Occipital lobe (tissue), 2 donors: ENCODE measurements around the gene SLC13A5. TPM values are rescaled to one million over a fixed set of nuclear protein-coding genes. Genes with fewer than 3 reads are reported as not detected.
"Not testable (repeated sequence)": the region's sequence is repeated elsewhere in the genome, so short reads cannot be mapped to it uniquely, and the experiment has no call there.

Experiments
- DNase-seq: peaks from one replicate; lab custom pipeline; 2025; lab: John Stamatoyannopoulos, UW
- total RNA-seq: library from RNA; depleted of rRNA; stranded (reverse); fragments of >200 nt; gene quantifications from one replicate; pipeline ENCODE4 v1.2.3, GENCODE V29; 2014

The SLC13A5 gene
- total RNA-seq, 1 donor from 2014 or later, result not detected

- DNase-seq, result no peak
These were observed 2.0 kb downstream of the SLC13A5 start for GRCh38 chr17:6711081-6711674.

GRCh38 chr17:6710317-6710716, 2.9 kb downstream of the SLC13A5 start:
- no peak for DNase-seq

- no peak for DNase-seq
These were observed 4.7 kb downstream of the SLC13A5 start for GRCh38 chr17:6708357-6708961.

DNA sequence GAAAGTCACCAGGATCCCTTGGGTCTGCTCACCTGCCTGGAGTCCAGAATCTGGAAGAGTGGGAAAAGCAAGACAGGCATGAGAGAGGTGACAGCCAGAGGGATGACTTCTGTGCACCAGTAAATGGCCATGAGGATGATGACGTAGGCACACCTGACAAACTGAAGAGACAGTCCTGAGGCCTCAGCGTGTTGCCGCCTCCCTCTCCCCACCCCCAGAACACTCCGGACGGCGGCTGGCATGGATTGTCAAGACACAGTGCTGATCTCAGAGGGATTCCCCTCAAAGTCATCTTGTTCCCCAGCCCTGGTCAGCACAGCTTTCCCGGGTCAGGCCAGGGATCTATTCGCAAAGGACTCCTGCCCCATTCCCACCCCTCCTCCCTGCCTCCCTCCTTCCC, 6.2 kb downstream of the SLC13A5 start:
- DNase-seq, result no peak

GRCh38 chr17:6706499-6706898, 6.7 kb downstream of the SLC13A5 start:
- DNase-seq, result no peak

DNA sequence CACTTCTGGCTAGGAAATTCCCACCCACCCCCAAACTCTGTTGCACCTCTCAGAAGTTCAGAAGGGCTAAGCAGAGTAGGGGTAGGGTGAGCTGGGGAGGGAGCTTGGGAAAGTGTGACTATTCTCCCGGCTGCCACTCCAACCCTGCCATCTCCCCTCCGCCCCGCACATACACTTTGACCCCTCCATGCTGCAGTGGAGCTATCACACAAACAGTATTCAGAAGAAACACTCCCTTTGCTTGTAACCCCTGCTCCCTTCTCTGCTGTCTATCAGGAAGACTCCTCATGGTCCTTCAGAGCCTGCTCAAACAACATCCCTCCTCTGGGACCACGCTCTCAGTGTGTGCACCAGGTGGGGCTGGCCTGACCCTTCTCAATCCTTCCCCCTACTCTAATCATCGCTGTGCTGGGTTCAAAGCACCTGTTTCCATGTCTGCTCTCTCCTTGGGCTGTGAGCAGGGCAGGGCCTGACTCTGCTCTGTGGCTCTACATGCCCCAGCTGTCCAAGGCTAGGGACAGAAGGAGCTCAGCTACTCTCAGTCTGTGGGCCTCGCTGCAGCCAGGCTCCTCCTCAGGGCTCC, 8.6 kb downstream of the SLC13A5 start:
- DNase-seq, result no peak

GRCh38 chr17:6703751-6704150, 9.4 kb downstream of the SLC13A5 start:
- no peak for DNase-seq

DNA sequence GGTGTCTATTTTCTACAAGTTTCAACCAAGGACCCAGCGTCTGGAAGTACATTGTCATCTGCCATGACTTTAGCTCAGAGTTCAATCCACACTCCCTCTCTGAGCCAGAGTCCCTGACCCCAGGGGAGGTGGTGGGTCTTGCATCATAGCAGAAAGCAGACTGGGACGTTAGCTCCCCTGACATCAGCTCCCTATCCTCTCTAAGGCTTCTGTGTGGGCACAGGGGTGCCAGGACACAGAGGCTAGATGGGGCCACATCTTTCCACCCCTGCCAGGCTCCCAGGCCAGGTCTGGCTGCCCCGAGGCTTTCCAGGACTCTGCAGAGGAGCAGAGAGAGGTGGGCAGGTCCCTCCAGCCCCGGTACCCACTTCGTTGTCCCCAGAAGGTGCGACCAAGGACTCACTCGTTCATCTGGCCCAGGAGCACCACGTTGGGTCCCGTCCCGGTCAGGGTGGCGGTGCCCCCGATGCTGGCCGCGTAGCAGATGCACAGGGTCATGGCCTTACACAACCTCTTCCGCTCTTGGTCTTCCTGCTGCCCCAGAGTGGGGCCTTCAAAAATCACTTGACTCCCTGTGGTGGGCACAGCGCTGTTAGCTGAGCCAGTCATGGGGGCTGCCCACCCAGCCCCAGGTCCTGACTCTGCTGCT, 10.5 kb downstream of the SLC13A5 start:
- no peak for DNase-seq

DNA sequence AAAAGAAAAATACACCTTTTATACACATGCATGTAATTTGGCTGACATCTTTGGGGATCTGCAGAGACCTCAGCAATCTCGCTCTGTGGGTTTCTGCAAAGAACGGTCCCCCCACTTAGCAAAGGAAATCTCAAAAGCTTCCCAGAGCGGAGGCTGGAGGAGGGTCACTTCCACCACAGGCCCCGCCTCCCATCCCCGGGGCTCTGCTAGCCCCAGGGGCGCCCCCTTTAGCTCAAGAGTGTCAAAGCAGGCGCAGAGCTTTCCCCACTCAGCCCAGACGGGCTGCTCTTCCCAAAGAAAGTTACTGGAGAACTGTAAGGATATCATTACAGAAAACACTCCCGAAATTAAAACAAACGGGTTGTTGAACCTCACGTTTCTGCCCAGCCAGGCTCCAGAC, 11.4 kb downstream of the SLC13A5 start:
- DNase-seq, result no peak

DNA sequence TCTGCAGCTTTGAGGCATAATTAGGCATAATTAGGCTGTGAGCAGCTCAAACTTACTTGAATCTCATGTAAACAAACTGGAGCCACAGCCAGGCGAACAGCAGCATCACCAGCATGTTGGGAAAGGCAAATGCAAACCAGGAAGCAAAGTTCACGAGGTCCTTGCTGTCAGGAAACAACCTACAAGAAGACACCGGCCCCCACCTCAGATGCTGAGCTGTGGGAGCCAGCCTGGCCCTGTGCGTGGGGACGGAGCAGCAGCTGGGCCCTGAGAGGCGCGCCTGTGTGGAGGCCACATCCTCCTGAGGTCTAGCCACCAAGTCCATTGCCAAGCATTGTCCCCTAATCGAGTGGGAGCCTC, 12.2 kb downstream of the SLC13A5 start:
- no peak for DNase-seq

DNA sequence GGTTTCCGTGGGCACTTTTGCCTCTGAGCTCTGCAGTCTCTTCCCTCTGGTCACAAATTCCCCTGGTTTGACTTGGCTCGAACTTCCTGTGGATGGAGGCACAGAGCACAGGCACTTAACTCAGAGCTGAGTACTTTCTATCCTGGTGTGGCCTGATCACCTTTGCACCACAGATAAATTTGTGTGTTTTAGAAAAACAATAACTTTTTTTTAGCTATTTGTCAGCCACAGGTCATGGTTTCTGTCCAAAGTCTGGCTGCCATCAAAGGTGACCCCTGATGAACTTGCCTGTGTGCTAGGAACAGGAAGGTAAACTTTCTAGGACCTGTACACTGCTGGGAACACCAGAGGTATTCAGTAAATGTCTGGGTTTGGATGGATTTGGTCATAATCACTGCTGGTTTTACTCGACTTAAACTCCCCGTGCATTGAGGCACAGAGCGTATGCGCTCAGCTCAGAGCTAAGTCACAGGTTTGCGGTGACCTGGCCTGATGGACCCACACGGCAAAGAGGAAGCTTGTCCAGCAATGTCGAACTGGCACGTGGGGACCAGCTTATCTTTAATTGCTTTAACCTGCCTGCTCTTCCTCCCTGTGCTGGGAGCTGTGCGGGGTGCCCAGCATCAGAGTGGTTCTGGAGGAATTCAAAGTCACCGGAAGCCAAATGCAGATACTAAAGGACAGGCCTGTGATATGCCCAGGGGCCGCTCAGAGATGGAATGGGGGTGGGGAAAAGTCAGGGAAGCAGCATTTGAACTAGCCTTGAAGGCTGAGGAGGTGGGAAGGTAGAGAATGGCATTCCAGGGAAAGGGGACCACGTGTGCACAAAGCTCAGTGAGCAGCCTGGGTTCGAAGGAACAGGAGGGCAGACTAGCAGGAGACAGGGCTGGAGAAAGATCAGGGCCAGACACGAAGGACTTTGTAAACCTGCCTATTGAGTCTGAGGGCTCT, 12.9 kb downstream of the SLC13A5 start:
- DNase-seq, result no peak

DNA sequence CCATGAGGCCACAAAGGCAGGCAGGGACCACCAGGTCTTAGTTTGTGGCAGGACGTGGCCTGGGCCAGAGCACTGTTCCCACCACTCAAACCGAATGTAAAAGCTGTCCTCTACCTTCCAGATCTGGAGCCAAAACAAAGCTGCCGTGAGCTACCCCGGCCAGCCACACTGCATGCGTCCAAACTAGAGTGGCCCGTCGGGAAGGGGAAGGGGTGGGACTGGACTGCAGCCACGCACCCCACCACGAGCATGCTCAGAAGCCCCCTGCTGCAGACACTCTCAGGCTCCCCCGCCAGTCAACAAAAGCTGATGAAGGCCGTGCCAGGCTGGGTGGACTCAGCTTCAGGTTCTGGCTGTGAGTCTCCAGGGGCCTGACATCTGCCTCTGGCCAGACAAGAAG, 15.2 kb downstream of the SLC13A5 start:
- DNase-seq, result no peak

DNA sequence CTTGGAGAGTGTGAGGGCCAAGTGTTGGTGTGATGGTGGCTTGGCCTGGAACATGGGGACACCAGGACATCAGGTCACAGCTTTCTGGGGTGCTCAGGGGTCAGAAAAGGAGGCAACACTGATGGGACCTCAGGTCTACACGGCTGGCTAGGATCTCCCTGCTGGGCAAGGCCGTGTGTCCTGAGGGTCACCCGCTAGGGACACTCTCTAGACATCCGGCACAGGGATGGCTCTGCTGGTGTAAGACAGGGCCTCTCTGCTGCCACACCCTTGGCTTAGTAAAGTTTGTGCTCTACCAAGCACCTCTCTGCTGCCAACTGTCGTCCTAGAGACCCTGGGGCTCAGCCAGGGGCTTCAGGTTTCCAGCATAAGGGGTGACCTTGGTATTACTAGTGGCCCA, 16.3 kb downstream of the SLC13A5 start:
- no peak for DNase-seq

DNA sequence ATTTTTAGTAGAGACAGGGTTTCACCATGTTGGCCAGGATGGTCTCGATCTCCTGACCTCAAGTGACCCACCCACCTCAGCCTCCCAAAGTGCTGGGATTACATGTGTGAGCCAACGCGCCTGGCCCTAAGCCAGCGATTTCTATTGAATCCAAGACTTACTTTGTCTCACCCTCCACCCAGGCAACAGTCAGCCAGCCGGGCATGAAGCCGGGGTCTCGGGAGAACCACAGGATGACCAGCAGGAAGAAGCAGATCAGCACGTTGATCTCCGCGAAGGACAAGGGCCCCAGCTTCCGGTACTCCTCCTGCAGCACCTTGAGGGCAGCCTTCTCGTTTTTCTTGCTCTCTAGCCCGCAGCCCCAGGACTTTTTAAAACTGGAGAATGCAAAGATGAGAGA, 17.6 kb downstream of the SLC13A5 start:
- DNase-seq, result no peak

DNA sequence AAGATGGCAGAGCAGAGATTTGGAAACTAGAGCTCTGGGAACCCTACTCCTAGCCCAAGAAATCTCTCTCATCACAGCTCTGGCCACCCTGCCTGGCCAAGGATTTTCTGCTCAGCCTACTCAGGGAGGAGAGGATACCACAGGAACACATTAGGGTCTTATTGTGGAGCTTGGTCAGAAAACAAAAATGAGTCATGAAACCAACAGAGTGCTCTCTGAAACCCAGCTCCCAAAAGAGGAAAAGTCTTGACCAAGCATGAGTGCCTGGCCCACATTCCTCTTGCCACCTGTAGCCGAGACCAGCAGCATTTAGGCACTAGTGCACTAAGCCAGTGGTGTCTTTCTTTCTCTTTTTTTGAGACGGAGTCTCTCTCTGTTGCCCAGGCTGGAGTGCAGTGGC, 18.1 kb downstream of the SLC13A5 start:
- DNase-seq, result no peak

- not testable (repeated sequence) for DNase-seq
These were observed 21.2 kb downstream of the SLC13A5 start for GRCh38 chr17:6691958-6692357.

DNA sequence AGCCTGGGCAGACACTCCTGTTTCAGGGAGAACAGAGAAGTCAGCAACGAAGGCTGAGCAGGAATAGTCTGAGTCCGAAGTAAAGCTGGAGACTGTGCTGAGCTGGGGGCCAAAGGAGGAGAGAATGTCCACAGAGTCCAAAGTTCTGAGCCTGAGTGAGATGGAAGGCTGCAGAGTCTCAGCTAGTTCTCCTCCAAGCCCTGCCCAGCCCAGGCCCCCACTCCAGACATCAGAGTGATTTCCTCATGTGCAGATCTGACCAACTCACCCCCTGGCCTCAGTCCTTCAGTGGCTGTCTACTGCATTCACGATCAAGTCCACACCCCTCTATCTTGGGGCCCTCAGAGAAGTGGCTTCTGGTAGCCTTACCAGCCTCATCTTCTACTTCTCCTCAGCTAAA, 21.6 kb downstream of the SLC13A5 start:
- DNase-seq, result no peak

DNA sequence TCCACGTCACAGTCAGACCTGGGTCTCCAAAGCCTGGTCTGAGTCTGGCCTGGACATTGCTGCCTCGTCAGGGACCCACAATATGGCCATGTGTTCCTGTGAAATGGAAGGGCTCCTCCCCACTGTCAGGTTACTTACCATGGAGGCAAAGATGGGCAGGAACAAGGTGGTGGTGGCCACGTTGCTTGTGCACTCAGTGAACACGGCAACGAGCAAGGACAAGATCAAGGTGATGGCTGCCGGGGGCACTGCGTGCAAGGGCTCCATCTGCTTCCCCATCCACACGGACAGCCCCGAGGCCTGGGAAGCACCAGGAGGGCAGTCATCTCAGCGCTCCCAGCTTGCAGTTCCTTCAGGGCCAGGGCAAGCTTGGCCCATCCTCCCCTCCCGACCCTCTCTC, 22.5 kb downstream of the SLC13A5 start:
- DNase-seq, result no peak

DNA sequence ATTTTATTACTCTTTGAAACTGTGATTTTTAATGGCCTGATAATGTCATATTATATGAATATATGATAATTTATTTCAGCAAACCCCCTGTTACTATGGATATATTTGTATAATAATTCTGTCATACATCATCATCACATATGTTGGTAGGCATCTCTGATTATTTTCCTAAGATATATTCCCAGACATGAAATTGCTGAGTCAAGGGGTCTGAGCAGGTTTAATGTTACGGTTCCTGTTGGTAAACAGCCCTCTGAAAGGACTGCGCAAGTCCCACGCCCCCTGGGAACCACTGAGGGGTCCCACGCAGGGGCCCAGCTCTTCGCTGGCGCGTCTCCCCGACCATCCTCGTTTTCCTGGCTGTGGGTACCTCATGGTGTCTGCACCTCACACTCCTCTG, 24.2 kb downstream of the SLC13A5 start:
- no peak for DNase-seq

DNA sequence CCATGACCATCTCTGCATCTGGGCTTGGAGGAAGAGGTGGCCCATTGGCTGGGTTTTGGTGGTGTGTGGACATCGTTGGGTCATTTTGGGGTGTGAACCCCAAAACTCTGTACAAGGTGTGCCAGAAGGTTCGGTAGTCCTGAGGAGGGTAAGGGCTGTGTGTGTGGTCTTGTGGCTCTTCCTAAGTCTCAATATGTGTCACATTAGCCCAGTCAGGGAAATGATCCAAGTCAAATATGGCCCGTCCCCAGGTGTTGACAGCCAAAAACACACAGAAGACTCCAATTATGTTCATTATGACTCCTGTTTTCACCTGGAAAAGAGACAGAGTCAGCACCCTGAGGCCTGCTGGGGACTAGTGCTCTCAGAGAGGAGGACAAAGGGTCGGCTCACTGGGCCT, 27.1 kb downstream of the SLC13A5 start:
- DNase-seq, result no peak

- DNase-seq, result no peak
These were observed 28.0 kb downstream of the SLC13A5 start for GRCh38 chr17:6684881-6685767.
